GM12878 (cell line): ENCODE data around the gene KEL. TPM values are rescaled to one million over a fixed set of nuclear protein-coding genes. Genes with fewer than 3 reads are reported as not detected.

Experiments used
- ATAC-seq: fragments of 200-7000 bp; cut with Tn5 transposase; 3 replicates; pipeline ENCODE4 v1.9.1; 2020; ENCODE audit warnings: mild to moderate bottlenecking, moderate library complexity
- BruUV-seq: library from RNA; stranded (reverse); fragments of 400-500 nt; replicated peaks from 2 replicates; lab custom pipeline; 2021; lab: Mats Ljungman, UMichigan
- CTCF ChIA-PET: fragments of 300-600 bp; sonication (Branson Sonifier 250); formaldehyde crosslinking; extraction: SDS; loops from one replicate; lab custom pipeline; 2021; ENCODE audit warnings: inconsistent platforms; lab: Yijun Ruan, JAX
- POLR2A ChIA-PET: fragments of 350-600 bp; formaldehyde crosslinking; extraction: SDS; loops from one replicate; lab custom pipeline; 2021; ENCODE audit warnings: inconsistent platforms; lab: Charles Lee
- RAD21 ChIA-PET: fragments of 300-600 bp; sonication (Branson Sonifier 250); formaldehyde crosslinking; loops from one replicate; lab custom pipeline; 2023; ENCODE audit warnings: antibody characterized with exemption; ENCODE audit not compliant: unreplicated experiment; lab: Charles Lee
- SMC1A ChIA-PET: fragments of 300-600 bp; sonication (Branson Sonifier 250); formaldehyde crosslinking; loops from one replicate; lab custom pipeline; 2023; ENCODE audit not compliant: unreplicated experiment, uncharacterized antibody; lab: Charles Lee
- DNase-seq: peaks from one replicate; pipeline ENCODE4 v3.0.0-alpha.2; 2011; ENCODE audit warnings: low read depth, low spot score
- FAIRE-seq: peaks from 3 replicates; lab custom pipeline; 2011; peaks lifted over from hg19 to GRCh38; lab: Jason Lieb, UNC
- H2AFZ ChIP-seq: 2 replicates; pipeline ENCODE4 v1.6.0; 2011; ENCODE audit warnings: low read depth, low read length, control low read depth; ENCODE audit not compliant: control insufficient read depth
- H3K27ac ChIP-seq: 2 replicates; pipeline ENCODE4 v1.5.1; 2011; ENCODE audit warnings: control low read depth; ENCODE audit not compliant: control insufficient read depth, insufficient read depth
- H3K27me3 ChIP-seq, 2 experiments: replicated peaks in 1 of 2; 2 replicates each; pipeline versions ENCODE4 v1.6.0 to v1.6.1; 2011; ENCODE audit warnings: low read length in 1 of 2; ENCODE audit not compliant: control insufficient read depth in 2 of 2, insufficient read depth in 2 of 2
- H3K36me3 ChIP-seq, 2 experiments: 2 replicates each; pipeline ENCODE4 v1.5.1; 2011; ENCODE audit warnings: low read length in 1 of 2; ENCODE audit not compliant: control insufficient read depth in 2 of 2, insufficient read depth in 2 of 2
- H3K4me1 ChIP-seq: 2 replicates; pipeline ENCODE4 v1.6.1; 2011; ENCODE audit warnings: mild to moderate bottlenecking, low read length, moderate library complexity, mixed read lengths; ENCODE audit not compliant: control insufficient read depth, insufficient read depth
- H3K4me2 ChIP-seq: 2 replicates; pipeline ENCODE4 v1.6.0; 2011; ENCODE audit warnings: control low read depth; ENCODE audit not compliant: control insufficient read depth, insufficient read depth
- H3K4me3 ChIP-seq: fragments of 200-600 bp; sonication (generic); 2 replicates; pipeline ENCODE4 v1.5.1; 2016
- H3K79me2 ChIP-seq: 2 replicates; pipeline ENCODE4 v1.6.0; 2011; ENCODE audit warnings: low read length; ENCODE audit not compliant: control insufficient read depth, insufficient read depth
- H3K9ac ChIP-seq: 2 replicates; pipeline ENCODE4 v1.8.0; 2011; ENCODE audit warnings: low read length, control low read depth, mixed read lengths; ENCODE audit not compliant: control insufficient read depth, insufficient read depth
- H3K9me3 ChIP-seq: replicated peaks from 3 replicates; pipeline ENCODE4 v1.5.1; 2011; ENCODE audit warnings: mild to moderate bottlenecking, low read length; ENCODE audit not compliant: control insufficient read depth, insufficient read depth
- H4K20me1 ChIP-seq: 2 replicates; pipeline ENCODE4 v1.6.0; 2011; ENCODE audit not compliant: control insufficient read depth, insufficient read depth
- CREB1 ChIP-seq: IDR thresholded peaks from 2 replicates; pipeline ENCODE4 v1.6.1; 2012; ENCODE audit warnings: low read depth, mild to moderate bottlenecking, inconsistent platforms
- IKZF1 ChIP-seq: fragments of 450-650 bp; conservative IDR thresholded peaks from 2 replicates; pipeline ENCODE4 v1.6.1; 2017; ENCODE audit warnings: antibody characterized with exemption, mild to moderate bottlenecking
- IRF5 ChIP-seq: fragments of 450-650 bp; IDR thresholded peaks from 2 replicates; pipeline ENCODE4 v1.6.1; 2017; ENCODE audit warnings: borderline replicate concordance
- LARP7 ChIP-seq: fragments of 450-650 bp; IDR thresholded peaks from 2 replicates; pipeline ENCODE4 v1.6.1; 2017; ENCODE audit warnings: mild to moderate bottlenecking
- MTA2 ChIP-seq: fragments of 450-650 bp; IDR thresholded peaks from 2 replicates; pipeline ENCODE4 v1.6.1; 2016; ENCODE audit warnings: low read depth, mild to moderate bottlenecking, moderate library complexity
- MXI1 ChIP-seq: fragments of 150-350 bp; IDR thresholded peaks from 2 replicates; pipeline ENCODE4 v1.6.1; 2011; ENCODE audit warnings: low read depth, mild to moderate bottlenecking, inconsistent platforms, low read length, improper control_type of control experiment
- RBBP5 ChIP-seq: fragments of 200-600 bp; sonication (generic); conservative IDR thresholded peaks from 2 replicates; pipeline ENCODE4 v1.6.1; 2016
- ZBTB4 ChIP-seq: fragments of 450-650 bp; formaldehyde crosslinking; IDR thresholded peaks from 2 replicates; pipeline ENCODE4 v1.4.0; 2022; ENCODE audit warnings: mild to moderate bottlenecking, moderate library complexity
- WGBS: methylation state at CpG from one replicate; pipeline ENCODE4 v1.1.6; 2016; ENCODE audit warnings: low lambda C conversion rate; ENCODE audit not compliant: insufficient replicate concordance, insufficient coverage; ENCODE audit errors: missing lambda C conversion rate; 5-methylcytosine and 5-hydroxymethylcytosine counted together
- in situ Hi-C: fragments of 300-500 bp; cut with MboI; formaldehyde crosslinking; loops from 9 replicates; pipeline ENCODE4 v1.14.3; 2018; ENCODE audit warnings: mixed read lengths
- intact Hi-C: fragments of 100-400 bp; cut with micrococcal nuclease; formaldehyde crosslinking; loops from one replicate; pipeline ENCODE4 v1.14.2; 2022; ENCODE audit not compliant: unreplicated experiment
- polyA plus RNA-seq, 11 experiments: library from polyadenylated mRNA; depleted of rRNA in 4 of 11; unstranded in 6 of 11; stranded (reverse) in 5 of 11; fragments of >200 nt; fragmentation: Nextera tagmentation in 4 of 11; fragmentation: Illumina TruSeq in 1 of 11; extraction: Ambion mirVana in 4 of 11; extraction: Trizol in 1 of 11; gene quantifications; 1 replicate in 1 of 11; 2 replicates in 10 of 11; pipeline versions ENCODE4 v1.2.1 to v1.2.3, GENCODE V29; 2011 to 2016; ENCODE audit warnings: inconsistent platforms in 2 of 11, missing spikeins in 2 of 11, low read depth in 1 of 11
- total RNA-seq, 4 experiments: library from RNA; depleted of rRNA in 3 of 4; stranded (reverse); fragments of >200 nt in 3 of 4; fragmentation: Illumina TruSeq in 1 of 4; extraction: Trizol in 1 of 4; gene quantifications; 2 replicates each; pipeline versions ENCODE4 v1.2.1 to v1.2.3, GENCODE V29; 2013 to 2021

Gene KEL
- total and polyA plus RNA-seq, 10 of the 15 experiments (the other 5 are each of a cell fraction or from before 2014, with no cell fraction given), result 0.10 to 0.73 (median 0.23) TPM; not detected in 2

GRCh38 chr7:142930126-142930730, 31.9 kb downstream of the KEL start:
- Histone ChIP-seq H3K27me3 (no peaks in the 10 kb centered on the region; a peak in 2 of 4 replicates), H4K20me1 (no peaks in the 10 kb centered on the region), H3K36me3 (no peaks in the 10 kb centered on the region), H3K4me1 (no peaks in the 10 kb centered on the region), H3K4me3 (no peak overlapping the region), H3K9ac (no peak overlapping the region), H3K79me2 (no peaks in the 10 kb centered on the region), H2AFZ (no peak overlapping the region), H3K4me2 (no peak overlapping the region), H3K27ac (no peak overlapping the region), H3K9me3 (no peaks in the 10 kb centered on the region; the same call in 2 of the 3 replicates)
- FAIRE-seq (no peak), ATAC-seq (no peak), DNase-seq (no peak)
- TF ChIP-seq IRF5, result no peak
- BruUV-seq, result no TSS peak
- intact Hi-C loops (no loop called here), in situ Hi-C loops (no loop called here)
- WGBS, result 19% methylated on average over 11 of the region's 11 CpGs
- SMC1A ChIA-PET, result no interaction called here
- CTCF ChIA-PET, result no interaction called here
- POLR2A ChIA-PET, result no interaction called here
- RAD21 ChIA-PET, result no interaction called here

GRCh38 chr7:142927949-142928348, 34.2 kb downstream of the KEL start:
- WGBS, result 35% methylated on average over 8 of the region's 8 CpGs
- no peaks in the 10 kb centered on the region for H3K4me1 ChIP-seq
- DNase-seq (no peak), ATAC-seq (no peak), FAIRE-seq (no peak)
- H4K20me1 ChIP-seq, result no peaks in the 10 kb centered on the region
- H3K27me3 ChIP-seq, result no peaks in the 10 kb centered on the region; a peak in 3 of 4 replicates
- no TSS peak for BruUV-seq
- RAD21 ChIA-PET, result no interaction called here
- no peak overlapping the region for H3K4me3 ChIP-seq
- no peak overlapping the region for H3K27ac ChIP-seq
- in situ Hi-C loops, result no loop called here
- CTCF ChIA-PET, result no interaction called here
- H3K4me2 ChIP-seq, result no peak overlapping the region
- SMC1A ChIA-PET, result no interaction called here
- intact Hi-C loops, result no loop called here
- POLR2A ChIA-PET, result no interaction called here
- H3K9ac ChIP-seq, result no peak overlapping the region
- H3K9me3 ChIP-seq, result no peaks in the 10 kb centered on the region; the same call in 2 of the 3 replicates
- H2AFZ ChIP-seq, result no peak overlapping the region
- no peaks in the 10 kb centered on the region for H3K79me2 ChIP-seq
- H3K36me3 ChIP-seq, result no peaks in the 10 kb centered on the region
- TF ChIP-seq LARP7 (no peak), CREB1 (no peak), RBBP5 (no peak), ZBTB4 (no peak), MXI1 (no peak), IKZF1 (no peak), MTA2 (no peak)
